G401.6 (cell line): ENCODE data around the gene MYO1H.
"Not testable (repeated sequence)": the region's sequence is repeated elsewhere in the genome, so short reads cannot be mapped to it uniquely, and the experiment has no call there.

Experiments
- FAIRE-seq: peaks from 2 replicates; lab custom pipeline; 2012; peaks lifted over from hg19 to GRCh38; lab: Jason Lieb, UNC

The MYO1H gene

GRCh38 chr12:109473006-109473405 is 125.3 kb downstream of the MYO1H start:
- FAIRE-seq: no peak

- not testable (repeated sequence) for FAIRE-seq
These were observed 126.0 kb downstream of the MYO1H start for GRCh38 chr12:109473526-109474270.

- no peak for FAIRE-seq
These were observed 127.4 kb downstream of the MYO1H start for GRCh38 chr12:109475121-109475520.

GRCh38 chr12:109475993-109476806 is 128.5 kb downstream of the MYO1H start:
- no peak for FAIRE-seq

GRCh38 chr12:109476807-109477184 is 129.1 kb downstream of the MYO1H start:
- FAIRE-seq: no peak

GRCh38 chr12:109477185-109477962 is 129.7 kb downstream of the MYO1H start, which contains the start of the genes KCTD10 and UBE3B:
Gene KCTD10, minus strand, starts transcription at chr12:109477300. Its CDS starts 38 bp downstream, at chr12:109477262.
Gene UBE3B, plus strand, starts transcription at chr12:109477634. Its CDS starts 5,918 bp downstream, at chr12:109483552.
- no peak for FAIRE-seq

- FAIRE-seq: no peak
These were observed 130.2 kb downstream of the MYO1H start for GRCh38 chr12:109477963-109478315.

- no peak for FAIRE-seq
These were observed 132.1 kb downstream of the MYO1H start for GRCh38 chr12:109479761-109480160.

GRCh38 chr12:109480356-109480755 is 132.7 kb downstream of the MYO1H start:
- no peak for FAIRE-seq

GRCh38 chr12:109481863-109482262 is 134.2 kb downstream of the MYO1H start:
- FAIRE-seq: no peak

- no peak for FAIRE-seq
These were observed 134.8 kb downstream of the MYO1H start for GRCh38 chr12:109482491-109482890.

- FAIRE-seq: no peak
These were observed 135.2 kb downstream of the MYO1H start for GRCh38 chr12:109482894-109483293.

GRCh38 chr12:109483346-109483745 is 135.6 kb downstream of the MYO1H start:
- no peak for FAIRE-seq

- no peak for FAIRE-seq
These were observed 137.5 kb downstream of the MYO1H start for GRCh38 chr12:109485201-109485600.

GRCh38 chr12:109487181-109488050 is 139.7 kb downstream of the MYO1H start:
- FAIRE-seq: no peak

GRCh38 chr12:109488051-109488665 is 140.5 kb downstream of the MYO1H start:
- FAIRE-seq: no peak

- FAIRE-seq: no peak
These were observed 141.6 kb downstream of the MYO1H start for GRCh38 chr12:109489016-109489954.

GRCh38 chr12:109489955-109490565 is 142.4 kb downstream of the MYO1H start:
- FAIRE-seq: no peak

- no peak for FAIRE-seq
These were observed 144.0 kb downstream of the MYO1H start for GRCh38 chr12:109491671-109492070.

- FAIRE-seq: no peak
These were observed 144.7 kb downstream of the MYO1H start for GRCh38 chr12:109492371-109492770.
